HCT116 (cell line): ENCODE results near the gene MAP2K5. TPM values are rescaled to one million over a fixed set of nuclear protein-coding genes. Genes with fewer than 3 reads are reported as not detected.

Experiments used
- ATAC-seq: fragments of 200-7000 bp; cut with Tn5 transposase; 2 replicates; pipeline ENCODE4 v1.9.1; 2020; ENCODE audit warnings: mild to moderate bottlenecking, moderate library complexity
- BruUV-seq: library from RNA; stranded (reverse); fragments of 400-500 nt; replicated peaks from 2 replicates; lab custom pipeline; 2021; lab: Mats Ljungman, UMichigan
- CTCF ChIA-PET: fragments of 300-600 bp; sonication (Branson Sonifier 250); formaldehyde crosslinking; loops from one replicate; lab custom pipeline; 2021; ENCODE audit warnings: antibody characterized with exemption; lab: Charles Lee
- POLR2A ChIA-PET: fragments of 300-600, 350-600 bp; sonication (Branson Sonifier 250); formaldehyde crosslinking; loops from one replicate; lab custom pipeline; 2021; ENCODE audit warnings: antibody characterized with exemption; lab: Charles Lee
- RAD21 ChIA-PET, 2 experiments: fragments of 300-600 bp; sonication (Branson Sonifier 250); formaldehyde crosslinking; loops; one replicate each; lab custom pipeline; 2023; ENCODE audit warnings: low total read pairs in 2 of 2; ENCODE audit not compliant: uncharacterized antibody in 2 of 2, unreplicated experiment in 2 of 2, low non-redundant PET in 1 of 2; lab: Charles Lee
- DNase-seq: peaks from one replicate; pipeline ENCODE4 v3.0.0-alpha.2; 2010; ENCODE audit warnings: low read depth, low spot score
- H2AFZ ChIP-seq: fragments of 200-600 bp; shearing (Covaris generic), sonication (generic); 2 replicates; pipeline ENCODE4 v1.6.1; 2017; ENCODE audit warnings: low read depth, mixed run types, mixed read lengths, antibody characterized with exemption, low read length; ENCODE audit not compliant: poor library complexity, severe bottlenecking
- H3K27ac ChIP-seq: 2 replicates; pipeline ENCODE4 v1.5.1; 2012; ENCODE audit warnings: low read depth, low read length
- H3K27me3 ChIP-seq: fragments of 200-600 bp; sonication (generic); 2 replicates; pipeline ENCODE4 v1.6.1; 2016; ENCODE audit warnings: mixed run types, low read length, mixed read lengths; ENCODE audit not compliant: insufficient read depth
- H3K36me3 ChIP-seq, 2 experiments: fragments of 200-500 bp in 1 of 2; fragments of 200-600 bp in 1 of 2; sonication (Bioruptor generic) in 1 of 2; sonication (generic) in 1 of 2; 2 replicates each; pipeline versions ENCODE4 v1.5.1 to v1.6.1; 2014 to 2016; ENCODE audit warnings: low read length in 2 of 2, inconsistent platforms in 1 of 2, mixed read lengths in 1 of 2, mixed run types in 1 of 2; ENCODE audit not compliant: insufficient read depth in 2 of 2, control insufficient read depth in 1 of 2
- H3K4me1 ChIP-seq, 2 experiments: fragments of 200-600 bp in 1 of 2; sonication (generic) in 1 of 2; 2 replicates each; pipeline versions ENCODE4 v1.5.1 to v1.6.1; 2012 to 2017; ENCODE audit warnings: low read length in 2 of 2, inconsistent platforms in 1 of 2, mild to moderate bottlenecking in 1 of 2, mixed read lengths in 1 of 2, mixed run types in 1 of 2, moderate library complexity in 1 of 2; ENCODE audit not compliant: insufficient read depth in 2 of 2, control insufficient read depth in 1 of 2
- H3K4me2 ChIP-seq: fragments of 200-600 bp; sonication (generic); 2 replicates; pipeline ENCODE4 v1.6.1; 2017; ENCODE audit warnings: mixed run types, low read length, mixed read lengths
- H3K4me3 ChIP-seq, 2 experiments: fragments of 200-600 bp in 1 of 2; sonication (generic) in 1 of 2; replicated peaks in 1 of 2; 2 replicates each; pipeline ENCODE4 v1.5.1; 2011 to 2016; ENCODE audit warnings: low read length in 2 of 2, control low read depth in 1 of 2, low read depth in 1 of 2, mild to moderate bottlenecking in 1 of 2, mixed read lengths in 1 of 2, mixed run types in 1 of 2
- H3K79me2 ChIP-seq: fragments of 200-600 bp; sonication (generic); 2 replicates; pipeline ENCODE4 v1.6.1; 2017; ENCODE audit warnings: mild to moderate bottlenecking, mixed run types, low read length, moderate library complexity, mixed read lengths; ENCODE audit not compliant: insufficient read depth
- H3K9ac ChIP-seq: fragments of 200-600 bp; sonication (generic); 2 replicates; pipeline ENCODE4 v1.6.1; 2016; ENCODE audit warnings: low read length, mixed read lengths
- H3K9me2 ChIP-seq: fragments of 200-600 bp; sonication (generic), shearing (Covaris generic); 2 replicates; pipeline ENCODE4 v1.6.1; 2017; ENCODE audit warnings: mixed run types, mild to moderate bottlenecking, moderate library complexity; ENCODE audit not compliant: insufficient read depth
- H3K9me3 ChIP-seq, 2 experiments: fragments of 200-500 bp in 1 of 2; fragments of 200-600 bp in 1 of 2; sonication (Bioruptor generic) in 1 of 2; sonication (generic) in 1 of 2; 2 replicates each; pipeline ENCODE4 v1.6.1; 2014 to 2017; ENCODE audit warnings: low read length in 2 of 2, mixed read lengths in 2 of 2, inconsistent platforms in 1 of 2, low read depth in 1 of 2, mild to moderate bottlenecking in 1 of 2, mixed run types in 1 of 2, moderate library complexity in 1 of 2; ENCODE audit not compliant: control insufficient read depth in 1 of 2, insufficient read depth in 1 of 2
- H4K20me1 ChIP-seq: fragments of 200-600 bp; sonication (generic), shearing (Covaris generic); 2 replicates; pipeline ENCODE4 v1.6.1; 2017; ENCODE audit warnings: mixed run types, mild to moderate bottlenecking, moderate library complexity; ENCODE audit not compliant: insufficient read depth
- CBX3 ChIP-seq: IDR thresholded peaks from 2 replicates; pipeline ENCODE4 v1.6.1; 2012; ENCODE audit warnings: low read depth
- CEBPB ChIP-seq: IDR thresholded peaks from 2 replicates; pipeline ENCODE4 v1.6.1; 2012; ENCODE audit warnings: low read depth
- FOSL1 ChIP-seq: IDR thresholded peaks from 2 replicates; pipeline ENCODE4 v1.6.1; 2012; ENCODE audit warnings: low read depth
- POLR2A ChIP-seq: IDR thresholded peaks from 2 replicates; pipeline ENCODE4 v1.7.0; 2011; ENCODE audit warnings: borderline replicate concordance; ENCODE audit not compliant: insufficient read depth, insufficient read length; ENCODE audit errors: extremely low read depth
- POLR2AphosphoS5 ChIP-seq: IDR thresholded peaks from 2 replicates; pipeline ENCODE4 v1.6.1; 2011; ENCODE audit warnings: mild to moderate bottlenecking, low read depth, low read length, moderate library complexity
- SP1 ChIP-seq: IDR thresholded peaks from 2 replicates; pipeline ENCODE4 v1.6.1; 2012; ENCODE audit warnings: low read depth
- TCF7L2 ChIP-seq: IDR thresholded peaks from 2 replicates; pipeline ENCODE4 v1.7.0; 2011; ENCODE audit warnings: borderline replicate concordance, inconsistent platforms; ENCODE audit not compliant: insufficient read depth, insufficient read length; ENCODE audit errors: extremely low read depth
- YY1 ChIP-seq: IDR thresholded peaks from 2 replicates; pipeline ENCODE4 v1.6.1; 2011; ENCODE audit warnings: low read length, low read depth, moderate library complexity, mild to moderate bottlenecking; ENCODE audit not compliant: insufficient replicate concordance; ENCODE audit errors: extremely low read depth
- ZNF274 ChIP-seq: fragments of 200-500 bp; sonication (Bioruptor generic); IDR thresholded peaks from 2 replicates; pipeline ENCODE4 v1.6.1; 2014; ENCODE audit warnings: mild to moderate bottlenecking, low read depth, low read length, inconsistent platforms
- intact Hi-C: fragments of 100-400 bp; cut with micrococcal nuclease; formaldehyde crosslinking; loops from 2 replicates; pipeline ENCODE4 v1.10.0; 2022
- total RNA-seq: library from RNA; stranded (reverse); gene quantifications from one replicate; pipeline ENCODE4 v1.2.1, GENCODE V29; 2021; ENCODE audit not compliant: unreplicated experiment
- TF ChIP-seq, protein P1 (sequence below), 3 experiments: fragments of 200-600 bp in 1 of 3; sonication (generic) in 1 of 3; IDR thresholded peaks in 2 of 3; conservative IDR thresholded peaks in 1 of 3; 2 replicates each; pipeline ENCODE4 v1.5.1; 2012 to 2017; ENCODE audit warnings: low read depth in 2 of 3, low read length in 2 of 3, antibody characterized with exemption in 1 of 3, borderline replicate concordance in 1 of 3, control low read depth in 1 of 3, mild to moderate bottlenecking in 1 of 3, mixed read lengths in 1 of 3, mixed run types in 1 of 3, moderate library complexity in 1 of 3; ENCODE audit not compliant: insufficient read depth in 1 of 3

MAP2K5 gene
- total RNA-seq, 1 experiment from 2014 or later: 15.6 TPM

DNA sequence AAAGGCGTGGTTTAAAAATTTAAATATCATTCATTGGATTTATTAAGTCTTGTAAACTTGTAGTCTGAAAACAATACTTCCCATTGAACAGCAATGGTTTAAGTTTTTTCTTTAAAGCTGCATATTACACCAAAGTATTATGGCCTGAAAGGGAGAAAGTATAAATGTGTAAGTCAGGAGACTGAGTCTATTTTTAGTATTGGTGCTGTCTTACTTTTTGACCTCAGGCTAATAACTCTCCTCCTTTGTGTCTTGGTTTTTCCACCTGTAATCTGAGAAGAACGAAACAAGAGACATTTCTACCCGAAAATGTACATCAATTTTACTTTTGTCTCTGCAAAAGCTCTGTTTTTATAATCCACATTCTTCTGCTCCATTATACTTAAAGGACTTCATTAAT is 14.0 kb upstream of the MAP2K5 start:
- DNase-seq (no peak), ATAC-seq (no peak)
- H3K36me3 ChIP-seq: no peaks in the 10 kb centered on the region
- no peak overlapping the region for H3K4me2 ChIP-seq
- H3K4me3 ChIP-seq: no peak overlapping the region
- RAD21 ChIA-PET: no interaction called here
- intact Hi-C loops: loop anchor here (10.0 kb wide), 1 partner anchor 306 kb away; no protein-coding TSS in a partner anchor
- no peaks in the 10 kb centered on the region for H3K4me1 ChIP-seq
- H2AFZ ChIP-seq: no peak overlapping the region
- CTCF ChIA-PET: no interaction called here
- POLR2A ChIA-PET: no interaction called here
- no peak overlapping the region for H3K27ac ChIP-seq
- H4K20me1 ChIP-seq: no peaks in the 10 kb centered on the region
- H3K9me2 ChIP-seq: no peaks in the 10 kb centered on the region
- BruUV-seq: no TSS peak
- peaks cover 28% of the 10 kb centered on the region for H3K79me2 ChIP-seq
- H3K9me3 ChIP-seq: no peaks in the 10 kb centered on the region
- H3K9ac ChIP-seq: no peak overlapping the region
- no peaks in the 10 kb centered on the region for H3K27me3 ChIP-seq
- TF ChIP-seq, protein P1, sequence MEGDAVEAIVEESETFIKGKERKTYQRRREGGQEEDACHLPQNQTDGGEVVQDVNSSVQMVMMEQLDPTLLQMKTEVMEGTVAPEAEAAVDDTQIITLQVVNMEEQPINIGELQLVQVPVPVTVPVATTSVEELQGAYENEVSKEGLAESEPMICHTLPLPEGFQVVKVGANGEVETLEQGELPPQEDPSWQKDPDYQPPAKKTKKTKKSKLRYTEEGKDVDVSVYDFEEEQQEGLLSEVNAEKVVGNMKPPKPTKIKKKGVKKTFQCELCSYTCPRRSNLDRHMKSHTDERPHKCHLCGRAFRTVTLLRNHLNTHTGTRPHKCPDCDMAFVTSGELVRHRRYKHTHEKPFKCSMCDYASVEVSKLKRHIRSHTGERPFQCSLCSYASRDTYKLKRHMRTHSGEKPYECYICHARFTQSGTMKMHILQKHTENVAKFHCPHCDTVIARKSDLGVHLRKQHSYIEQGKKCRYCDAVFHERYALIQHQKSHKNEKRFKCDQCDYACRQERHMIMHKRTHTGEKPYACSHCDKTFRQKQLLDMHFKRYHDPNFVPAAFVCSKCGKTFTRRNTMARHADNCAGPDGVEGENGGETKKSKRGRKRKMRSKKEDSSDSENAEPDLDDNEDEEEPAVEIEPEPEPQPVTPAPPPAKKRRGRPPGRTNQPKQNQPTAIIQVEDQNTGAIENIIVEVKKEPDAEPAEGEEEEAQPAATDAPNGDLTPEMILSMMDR (IDR thresholded peaks at IDR 0.05 in 2 of 3, conservative IDR thresholded peaks at IDR 0.05 in 1 of 3; ENCODE audit: borderline replicate concordance in 1 of 3, insufficient read depth in 1 of 3, low read depth in 2 of 3, low read length in 2 of 3): no peak
- TF ChIP-seq YY1: no peak
- no peak for TF ChIP-seq FOSL1
- no peak for TF ChIP-seq POLR2AphosphoS5
- no peak for TF ChIP-seq POLR2A
- TF ChIP-seq SP1: no peak
- TF ChIP-seq TCF7L2: no peak
- TF ChIP-seq CBX3: no peak
- no peak for TF ChIP-seq CEBPB
- TF ChIP-seq ZNF274: no peak
